Heart right ventricle (tissue), 16 donors: ENCODE results near the gene FAR1. TPM values are rescaled to one million over a fixed set of nuclear protein-coding genes. Genes with fewer than 3 reads are reported as not detected.

Source experiments
- ATAC-seq, 8 donors: fragments of 200-7000 bp; cut with Tn5 transposase; one replicate each; pipeline ENCODE4 v1.9.1; 2020; ENCODE audit warnings: mild to moderate bottlenecking in 8 of 8, moderate library complexity in 8 of 8, moderate number of reproducible peaks in 1 of 8
- DNase-seq, 2 donors: peaks; one replicate each; pipeline ENCODE4 v3.0.0-alpha.2; 2020
- H3K27ac ChIP-seq, 10 donors: fragments of 200-600 bp; sonication (generic) in 2 of 10; one replicate each; pipeline versions ENCODE4 v1.5.0 to v1.8.0; 2020 to 2022; ENCODE audit warnings: mild to moderate bottlenecking in 3 of 10
- H3K27me3 ChIP-seq, 7 donors: fragments of 200-600 bp; one replicate each; pipeline ENCODE4 v1.8.0; 2021 to 2022; ENCODE audit warnings: mild to moderate bottlenecking in 2 of 7
- H3K36me3 ChIP-seq, 9 donors: fragments of 200-600 bp; sonication (generic) in 1 of 9; one replicate each; pipeline versions ENCODE4 v1.5.0 to v1.8.0; 2020 to 2022; ENCODE audit warnings: mild to moderate bottlenecking in 2 of 9
- H3K4me1 ChIP-seq, 9 donors: fragments of 200-600 bp; sonication (generic) in 1 of 9; one replicate each; pipeline versions ENCODE4 v1.5.0 to v1.8.0; 2020 to 2022; ENCODE audit warnings: mild to moderate bottlenecking in 4 of 9
- H3K4me3 ChIP-seq, 10 donors: fragments of 200-600 bp; sonication (generic) in 2 of 10; one replicate each; pipeline versions ENCODE4 v1.5.0 to v1.8.0; 2020 to 2022; ENCODE audit warnings: mild to moderate bottlenecking in 7 of 10, moderate library complexity in 2 of 10
- H3K9me3 ChIP-seq, 11 donors: fragments of 200-600 bp in 10 of 11; sonication (generic) in 2 of 11; one replicate each; pipeline versions ENCODE4 v1.5.0 to v1.8.0; 2013 to 2022; ENCODE audit warnings: mild to moderate bottlenecking in 2 of 11, control low read depth in 1 of 11, moderate library complexity in 1 of 11
- WGBS, 2 donors: extraction: QIAGEN DNeasy Blood & Tissue Kit; methylation state at CpG; one replicate each; pipeline ENCODE4 v1.1.7; 2013; ENCODE audit warnings: inconsistent platforms in 1 of 2; 5-methylcytosine and 5-hydroxymethylcytosine counted together
- intact Hi-C, 10 donors: fragments of 100-400 bp; cut with DNase I; formaldehyde crosslinking; loops; one replicate each; pipeline versions ENCODE4 v1.11.1 to v1.14.2; 2022
- polyA plus RNA-seq, 2 donors: library from polyadenylated mRNA; stranded (reverse); fragments of 200-250 nt; gene quantifications; one replicate each; pipeline ENCODE4 v1.2.3, GENCODE V29; 2013
- total RNA-seq, 10 donors: library from RNA; stranded (reverse); fragmentation: NEBNext Ultra II Directional in 3 of 10; extraction: Animal tissue kit (Norgen Biotek cat#: 25700) in 3 of 10; gene quantifications; one replicate each; pipeline versions ENCODE4 v1.2.1 to v1.2.4, GENCODE V29; 2021 to 2023
- TF ChIP-seq, protein P1 (sequence below), 9 donors: fragments of 200-600 bp; sonication (generic) in 2 of 9; IDR thresholded peaks; one replicate each; pipeline versions ENCODE4 v1.5.0 to v1.8.0; 2021 to 2022; ENCODE audit warnings: antibody characterized with exemption in 9 of 9, mild to moderate bottlenecking in 5 of 9, moderate library complexity in 1 of 9
- donor health status: Arrhythmogenic right ventricular cardiomyopathy.
- donor health status: ischemic (EF 13 %, LVEDD 7.1; RV severe dilation, severe dysfunction).
- donor health status: healthy with polysubstance abuse.
- donor health status: DM: no; HTN: yes; CAD: no.
- donor health status: DM: no; HTN: no; CAD: no.
- donor health status: ischemic (EF 25% LVEDD 6.9; RV normal size, moderate dysfunction).
- donor health status: ischemic (EF 25% LVEDD 5.7; RV mildly dilated, moderate dysfunction).
- donor health status: healthy.
- donor health status: DM: yes; HTN: yes; CAD: no.
- donor health status: Ischemic cardiomyopathy.
- donor health status: ischemic (EF 35%, LVEDD 5.7; RV mildly dilated, moderate dysfunction).
- donor health status: nonischemic (EF 11% LVEDD 7.7; RV severe dilation, severe dysfunction).
- donor health status: DM: yes; HTN: yes; CAD: no.
- donor health status: PGD.
- donor health status: ischemic (EF 29% LVEDD 5.4; RV normal size, mild dysfunction).
- donor health status: nonischemic (EF 23%, LVEDD 6.1; RV moderate dilation, normal function).

The FAR1 gene
- total and polyA plus RNA-seq, 12 donors = 13.3 to 45.9 (median 36.1) TPM

DNA sequence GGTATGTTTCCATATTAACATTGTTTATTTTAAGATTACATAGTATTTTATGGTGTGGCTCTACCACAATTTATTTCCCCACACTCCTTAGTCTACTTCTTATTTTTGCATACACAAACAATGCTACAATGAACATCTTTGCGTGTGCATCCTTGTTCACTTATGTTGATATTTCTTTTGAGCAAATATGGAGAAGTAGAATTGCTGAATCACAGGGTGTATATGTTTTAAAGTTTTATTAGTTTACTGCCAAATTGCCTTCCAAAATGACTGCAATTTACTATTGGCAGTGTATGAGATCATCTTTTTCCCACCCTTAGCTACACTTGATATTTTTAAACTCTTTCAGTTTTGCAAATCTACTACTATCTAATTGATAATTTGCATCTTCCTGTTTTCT is 38.7 kb upstream of the FAR1 start:
- ATAC-seq (no peak), DNase-seq (no peak)
- Histone ChIP-seq H3K27me3 (peaks cover 0 to 6% (median 0%) of the 10 kb centered on the region in 7 donors), H3K4me3 (no peak overlapping the region), H3K27ac (no peak overlapping the region), H3K9me3 (peaks cover 0 to 18% (median 0%) of the 10 kb centered on the region in 11 donors), H3K36me3 (no peaks in the 10 kb centered on the region), H3K4me1 (no peaks in the 10 kb centered on the region)
- TF ChIP-seq, protein P1, sequence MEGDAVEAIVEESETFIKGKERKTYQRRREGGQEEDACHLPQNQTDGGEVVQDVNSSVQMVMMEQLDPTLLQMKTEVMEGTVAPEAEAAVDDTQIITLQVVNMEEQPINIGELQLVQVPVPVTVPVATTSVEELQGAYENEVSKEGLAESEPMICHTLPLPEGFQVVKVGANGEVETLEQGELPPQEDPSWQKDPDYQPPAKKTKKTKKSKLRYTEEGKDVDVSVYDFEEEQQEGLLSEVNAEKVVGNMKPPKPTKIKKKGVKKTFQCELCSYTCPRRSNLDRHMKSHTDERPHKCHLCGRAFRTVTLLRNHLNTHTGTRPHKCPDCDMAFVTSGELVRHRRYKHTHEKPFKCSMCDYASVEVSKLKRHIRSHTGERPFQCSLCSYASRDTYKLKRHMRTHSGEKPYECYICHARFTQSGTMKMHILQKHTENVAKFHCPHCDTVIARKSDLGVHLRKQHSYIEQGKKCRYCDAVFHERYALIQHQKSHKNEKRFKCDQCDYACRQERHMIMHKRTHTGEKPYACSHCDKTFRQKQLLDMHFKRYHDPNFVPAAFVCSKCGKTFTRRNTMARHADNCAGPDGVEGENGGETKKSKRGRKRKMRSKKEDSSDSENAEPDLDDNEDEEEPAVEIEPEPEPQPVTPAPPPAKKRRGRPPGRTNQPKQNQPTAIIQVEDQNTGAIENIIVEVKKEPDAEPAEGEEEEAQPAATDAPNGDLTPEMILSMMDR (IDR thresholded peaks at IDR 0.05) = no peak
- intact Hi-C loops = no loop called here
- WGBS, 2 donors = 92% methylated on average over 1 of the region's 1 CpG

DNA sequence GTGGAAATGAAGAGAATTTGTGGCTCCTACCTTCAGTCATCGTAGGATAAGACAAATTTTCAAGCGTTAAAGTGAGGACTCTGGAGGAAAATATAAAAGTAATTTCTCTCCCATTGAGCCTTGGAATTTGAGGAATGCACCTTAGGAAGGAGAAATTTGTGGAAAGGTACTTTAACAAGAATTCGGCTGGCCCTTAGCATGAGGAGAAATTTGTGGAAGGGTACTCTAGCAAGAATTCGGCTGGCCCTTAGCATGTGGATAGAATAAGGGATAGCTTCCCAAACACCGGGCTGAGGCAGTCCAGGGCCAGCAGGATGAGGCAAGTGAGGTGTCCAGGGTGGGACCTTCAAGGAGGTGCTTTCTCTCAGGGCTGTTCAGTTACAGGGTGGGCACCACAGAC is 33.2 kb upstream of the FAR1 start:
- Histone ChIP-seq H3K4me1 (no peaks in the 10 kb centered on the region), H3K4me3 (no peak overlapping the region), H3K27me3 (peaks cover 0 to 15% (median 5%) of the 10 kb centered on the region in 7 donors), H3K9me3 (peaks cover 0 to 13% (median 0%) of the 10 kb centered on the region in 11 donors), H3K36me3 (no peaks in the 10 kb centered on the region), H3K27ac (no peak overlapping the region)
- DNase-seq (no peak), ATAC-seq (no peak)
- TF ChIP-seq, protein P1 (IDR thresholded peaks at IDR 0.05) = no peak
- whole genome bisulfite sequencing, 2 donors = 82% methylated on average over 5 of the region's 5 CpGs
- intact Hi-C loops = no loop called here

DNA sequence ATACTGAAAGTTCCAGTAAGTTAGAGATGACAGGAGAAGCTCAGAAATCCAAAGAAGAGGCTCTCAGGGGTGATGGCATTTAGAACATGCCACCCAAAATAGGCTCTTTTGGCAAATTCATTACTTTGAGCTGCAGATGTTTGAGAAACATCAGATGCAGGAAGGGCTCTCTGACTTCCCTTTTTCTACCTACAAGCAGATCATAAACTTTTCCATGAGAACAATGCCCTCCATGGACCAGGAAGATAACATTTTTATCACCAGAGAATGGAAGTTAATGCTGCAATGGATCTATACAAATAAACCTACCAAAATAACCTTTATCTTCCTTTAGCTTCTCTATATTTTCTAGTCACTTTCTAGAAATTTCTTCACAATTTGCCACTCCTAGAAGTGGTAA is 32.7 kb upstream of the FAR1 start:
- no peaks in the 10 kb centered on the region for H3K36me3 ChIP-seq
- ATAC-seq = no peak
- peaks cover 0 to 13% (median 0%) of the 10 kb centered on the region in 11 donors for H3K9me3 ChIP-seq
- no peak for DNase-seq
- H3K27me3 ChIP-seq = peaks cover 0 to 15% (median 5%) of the 10 kb centered on the region in 7 donors
- TF ChIP-seq, protein P1 (IDR thresholded peaks at IDR 0.05) = no peak
- H3K4me1 ChIP-seq = no peaks in the 10 kb centered on the region
- no peak overlapping the region for H3K27ac ChIP-seq
- H3K4me3 ChIP-seq = no peak overlapping the region
- intact Hi-C loops = no loop called here

DNA sequence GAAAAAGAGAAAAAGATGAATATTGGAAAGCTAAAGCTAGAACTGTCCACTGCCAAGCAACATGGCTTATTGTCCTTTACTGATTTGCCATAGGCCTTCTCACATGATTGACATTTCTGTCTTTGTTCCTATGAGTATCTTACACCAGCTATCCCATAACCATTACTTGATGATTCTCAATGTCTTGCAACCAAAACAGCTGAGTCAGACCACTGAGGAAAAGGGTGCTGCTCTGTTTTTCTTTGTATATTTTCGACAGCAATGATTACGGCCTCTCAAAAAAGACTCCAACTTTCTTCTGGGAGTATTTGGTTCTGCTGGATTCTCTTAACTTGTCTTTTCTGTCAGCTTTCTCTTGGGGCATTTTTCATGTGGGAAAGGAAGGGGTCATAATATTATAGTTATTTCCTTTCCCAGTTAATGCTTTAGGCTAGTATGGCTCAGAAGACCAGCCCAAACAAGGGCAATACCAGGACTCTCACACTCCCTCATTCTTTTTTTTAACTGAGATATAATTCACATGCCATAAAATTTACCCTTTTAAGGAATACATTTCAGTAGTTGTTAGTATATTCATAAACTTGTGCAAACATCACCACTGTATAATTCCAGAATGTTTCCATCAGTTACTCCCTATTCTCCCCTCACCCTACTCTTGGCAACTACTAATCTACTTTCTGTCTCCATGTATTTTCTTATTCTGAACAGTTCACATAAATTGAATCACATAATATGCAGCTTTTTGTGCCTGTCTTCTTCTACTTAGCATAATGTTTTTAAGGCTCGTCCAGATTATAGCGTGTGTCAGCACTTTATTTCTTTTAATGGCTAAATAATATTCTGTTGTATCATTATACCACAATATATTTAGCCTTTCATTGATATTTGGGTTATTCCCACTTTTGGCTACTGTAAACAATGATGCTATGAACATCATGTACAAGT is 31.1 kb upstream of the FAR1 start:
- Histone ChIP-seq H3K27ac (no peak overlapping the region), H3K4me3 (no peak overlapping the region), H3K9me3 (peaks cover 0 to 13% (median 0%) of the 10 kb centered on the region in 11 donors), H3K27me3 (peaks cover 0 to 15% (median 9%) of the 10 kb centered on the region in 7 donors), H3K4me1 (no peaks in the 10 kb centered on the region), H3K36me3 (no peaks in the 10 kb centered on the region)
- intact Hi-C loops = no loop called here
- TF ChIP-seq, protein P1 (IDR thresholded peaks at IDR 0.05) = no peak
- WGBS, 2 donors = 77 to 80% methylated on average over 4 of the region's 4 CpGs
- no peak for DNase-seq
- no peak for ATAC-seq
